ENCODE measurements around the gene ATP2C2. TPM values are rescaled to one million over a fixed set of nuclear protein-coding genes. Genes with fewer than 3 reads are reported as not detected.

The ATP2C2 gene
- total and polyA plus RNA-seq, 4 donors: 21.3 to 96.8 (median 37.5) TPM

DNA sequence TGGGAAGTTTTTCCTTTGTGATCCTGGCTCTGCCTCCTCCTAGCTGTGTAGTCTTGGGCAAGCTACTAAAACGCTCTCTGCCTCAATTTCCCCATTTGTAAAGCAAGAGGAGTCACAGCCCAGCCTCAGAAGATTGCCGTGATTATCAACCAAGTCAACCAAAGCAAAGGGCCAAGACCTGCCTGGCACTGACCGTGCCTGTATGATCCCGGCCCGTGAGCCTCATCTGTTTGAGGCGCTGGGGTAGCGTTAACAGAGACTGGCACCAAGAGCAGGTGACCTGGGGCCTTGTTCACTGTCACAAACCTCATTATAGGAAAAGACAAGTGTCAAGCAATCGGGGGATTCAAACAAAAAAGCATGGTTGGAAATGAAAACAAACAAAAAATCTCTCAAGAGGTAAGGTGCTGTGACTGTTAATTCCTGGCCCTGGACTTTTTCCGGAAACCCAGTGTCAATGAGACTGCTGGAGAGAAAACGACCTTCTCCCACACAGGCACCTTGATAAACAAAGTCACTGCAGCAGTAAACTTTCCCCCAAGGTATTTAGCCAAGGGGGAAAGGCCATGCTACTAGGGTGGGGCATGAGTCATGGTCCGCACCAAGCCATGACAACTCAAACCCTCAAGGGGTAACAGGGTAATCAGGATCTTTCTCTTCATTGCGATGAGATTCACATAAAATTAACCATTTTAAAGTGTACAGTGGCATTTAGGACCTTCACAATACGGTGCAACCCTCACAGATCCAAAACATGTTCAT, 130.7 kb downstream of the ATP2C2 start:
- Histone ChIP-seq H3K4me1 (ENCODE audit: control insufficient read depth in 5 of 5, insufficient read depth in 5 of 5, low read length in 5 of 5) (peaks cover 0 to 5% (median 4%) of the 10 kb centered on the region in 5 donors), H3K9me3 (ENCODE audit: control insufficient read depth in 4 of 4, insufficient read depth in 3 of 4, low read length in 3 of 4) (no peaks in the 10 kb centered on the region), H3K27ac (ENCODE audit: low read depth in 1 of 2, low read length in 1 of 2) (no peak overlapping the region), H3K36me3 (ENCODE audit: control insufficient read depth in 4 of 4, insufficient read depth in 4 of 4, low read length in 4 of 4) (peaks cover 11 to 40% (median 25%) of the 10 kb centered on the region in 4 donors), H3K9ac (ENCODE audit: insufficient read depth in 1 of 2, low read length in 2 of 2) (no peak overlapping the region), H3K4me3 (no peak overlapping the region), H3K27me3 (ENCODE audit: control insufficient read depth in 3 of 3, insufficient read depth in 3 of 3, low read length in 2 of 3) (no peaks in the 10 kb centered on the region)
- ATAC-seq (ENCODE audit: insufficient read depth, low FRiP score): no peak
- TF ChIP-seq, protein P1, sequence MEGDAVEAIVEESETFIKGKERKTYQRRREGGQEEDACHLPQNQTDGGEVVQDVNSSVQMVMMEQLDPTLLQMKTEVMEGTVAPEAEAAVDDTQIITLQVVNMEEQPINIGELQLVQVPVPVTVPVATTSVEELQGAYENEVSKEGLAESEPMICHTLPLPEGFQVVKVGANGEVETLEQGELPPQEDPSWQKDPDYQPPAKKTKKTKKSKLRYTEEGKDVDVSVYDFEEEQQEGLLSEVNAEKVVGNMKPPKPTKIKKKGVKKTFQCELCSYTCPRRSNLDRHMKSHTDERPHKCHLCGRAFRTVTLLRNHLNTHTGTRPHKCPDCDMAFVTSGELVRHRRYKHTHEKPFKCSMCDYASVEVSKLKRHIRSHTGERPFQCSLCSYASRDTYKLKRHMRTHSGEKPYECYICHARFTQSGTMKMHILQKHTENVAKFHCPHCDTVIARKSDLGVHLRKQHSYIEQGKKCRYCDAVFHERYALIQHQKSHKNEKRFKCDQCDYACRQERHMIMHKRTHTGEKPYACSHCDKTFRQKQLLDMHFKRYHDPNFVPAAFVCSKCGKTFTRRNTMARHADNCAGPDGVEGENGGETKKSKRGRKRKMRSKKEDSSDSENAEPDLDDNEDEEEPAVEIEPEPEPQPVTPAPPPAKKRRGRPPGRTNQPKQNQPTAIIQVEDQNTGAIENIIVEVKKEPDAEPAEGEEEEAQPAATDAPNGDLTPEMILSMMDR (IDR thresholded peaks at IDR 0.05; ENCODE audit: control extremely low read depth, extremely low read depth): no peak
- 91 to 92% methylated on average over 13 of the region's 13 CpGs for WGBS, 2 donors
- DNase-seq: no peak

DNA sequence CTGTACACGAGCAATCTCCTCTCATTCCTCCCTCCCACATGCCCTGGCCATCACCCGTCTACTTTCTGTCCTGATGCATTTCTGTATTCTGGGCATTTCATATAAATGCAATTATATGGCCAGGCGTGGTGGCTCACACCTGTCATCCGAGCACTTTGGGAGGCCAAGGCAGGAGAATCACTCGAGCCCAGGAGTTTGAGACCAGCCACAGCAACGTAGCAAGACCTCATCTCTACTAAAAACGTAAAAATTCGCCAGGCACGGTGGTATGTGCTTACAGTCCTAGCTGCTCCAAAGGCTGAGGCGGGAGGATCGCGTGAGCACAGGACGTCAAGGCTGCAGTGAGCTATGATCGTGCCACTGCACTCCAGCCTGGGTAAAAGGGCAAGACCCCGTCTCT, 131.3 kb downstream of the ATP2C2 start:
- no peak for DNase-seq
- TF ChIP-seq, protein P1 (IDR thresholded peaks at IDR 0.05; ENCODE audit: control extremely low read depth, extremely low read depth): no peak
- Histone ChIP-seq H3K4me3 (no peak overlapping the region), H3K4me1 (ENCODE audit: control insufficient read depth in 5 of 5, insufficient read depth in 5 of 5, low read length in 5 of 5) (peaks cover 0 to 5% (median 4%) of the 10 kb centered on the region in 5 donors), H3K9ac (ENCODE audit: insufficient read depth in 1 of 2, low read length in 2 of 2) (no peak overlapping the region), H3K27ac (ENCODE audit: low read depth in 1 of 2, low read length in 1 of 2) (no peak overlapping the region), H3K27me3 (ENCODE audit: control insufficient read depth in 3 of 3, insufficient read depth in 3 of 3, low read length in 2 of 3) (no peaks in the 10 kb centered on the region), H3K9me3 (ENCODE audit: control insufficient read depth in 4 of 4, insufficient read depth in 3 of 4, low read length in 3 of 4) (no peaks in the 10 kb centered on the region), H3K36me3 (ENCODE audit: control insufficient read depth in 4 of 4, insufficient read depth in 4 of 4, low read length in 4 of 4) (peaks cover 11 to 34% (median 22%) of the 10 kb centered on the region in 4 donors)
- ATAC-seq (ENCODE audit: insufficient read depth, low FRiP score): no peak
- 89 to 96% methylated on average over 15 of the region's 15 CpGs for WGBS, 2 donors

DNA sequence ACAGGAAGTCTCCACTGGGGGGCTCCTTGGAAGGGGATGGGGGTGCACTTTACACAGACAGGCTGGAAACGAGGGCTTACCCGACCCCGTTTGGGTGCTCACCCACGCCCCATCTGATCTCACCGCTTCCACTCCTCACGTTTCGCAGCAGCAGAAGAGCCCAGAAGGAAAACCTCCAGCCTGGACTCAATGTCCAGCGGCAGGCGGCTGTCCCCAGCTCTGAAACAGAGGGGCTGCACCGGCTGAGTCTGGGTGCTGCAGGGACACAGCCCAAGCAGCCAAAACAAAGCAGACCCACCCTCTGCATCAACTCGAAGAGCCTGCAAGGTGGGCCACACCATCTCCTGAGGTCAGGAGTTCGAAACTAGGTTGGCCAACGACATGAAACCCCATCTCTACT, 132.2 kb downstream of the ATP2C2 start:
- ATAC-seq (ENCODE audit: insufficient read depth, low FRiP score) (no peak), DNase-seq (no peak)
- 95 to 96% methylated on average over 13 of the region's 13 CpGs for WGBS, 2 donors
- Histone ChIP-seq H3K36me3 (ENCODE audit: control insufficient read depth in 4 of 4, insufficient read depth in 4 of 4, low read length in 4 of 4) (peaks cover 6 to 25% (median 17%) of the 10 kb centered on the region in 4 donors), H3K27me3 (ENCODE audit: control insufficient read depth in 3 of 3, insufficient read depth in 3 of 3, low read length in 2 of 3) (no peaks in the 10 kb centered on the region), H3K4me1 (ENCODE audit: control insufficient read depth in 5 of 5, insufficient read depth in 5 of 5, low read length in 5 of 5) (peaks cover 0 to 12% (median 4%) of the 10 kb centered on the region in 5 donors), H3K9ac (ENCODE audit: insufficient read depth in 1 of 2, low read length in 2 of 2) (no peak overlapping the region), H3K9me3 (ENCODE audit: control insufficient read depth in 4 of 4, insufficient read depth in 3 of 4, low read length in 3 of 4) (no peaks in the 10 kb centered on the region), H3K4me3 (no peak overlapping the region), H3K27ac (ENCODE audit: low read depth in 1 of 2, low read length in 1 of 2) (no peak overlapping the region)
- TF ChIP-seq, protein P1 (IDR thresholded peaks at IDR 0.05; ENCODE audit: control extremely low read depth, extremely low read depth): no peak
